Stomach (tissue), 4 donors: ENCODE measurements around the gene ARID1B.

ENCODE experiments used
- EP300 ChIP-seq: sonication (generic); formaldehyde crosslinking; IDR thresholded peaks from one replicate; pipeline ENCODE4 v1.6.1; 2017; ENCODE audit warnings: antibody characterized with exemption
- POLR2A ChIP-seq, 4 donors: fragments of 450-650 bp; IDR thresholded peaks; one replicate each; pipeline ENCODE4 v1.6.1; 2016; ENCODE audit warnings: antibody characterized with exemption in 4 of 4, control low read depth in 2 of 4, mild to moderate bottlenecking in 1 of 4, moderate library complexity in 1 of 4
- POLR2AphosphoS5 ChIP-seq, 3 donors: sonication (generic); formaldehyde crosslinking; IDR thresholded peaks; one replicate each; pipeline ENCODE4 v1.6.1; 2016; ENCODE audit warnings: antibody characterized with exemption in 3 of 3
- TF ChIP-seq, protein P1 (sequence below), 7 experiments: fragments of 450-650 bp in 4 of 7; fragments of 200-600 bp in 3 of 7; sonication (generic) in 3 of 7; IDR thresholded peaks; one replicate each; pipeline ENCODE4 v1.5.1; 2016 to 2019; ENCODE audit warnings: antibody characterized with exemption in 7 of 7, control low read depth in 2 of 7, mild to moderate bottlenecking in 1 of 7

DNA sequence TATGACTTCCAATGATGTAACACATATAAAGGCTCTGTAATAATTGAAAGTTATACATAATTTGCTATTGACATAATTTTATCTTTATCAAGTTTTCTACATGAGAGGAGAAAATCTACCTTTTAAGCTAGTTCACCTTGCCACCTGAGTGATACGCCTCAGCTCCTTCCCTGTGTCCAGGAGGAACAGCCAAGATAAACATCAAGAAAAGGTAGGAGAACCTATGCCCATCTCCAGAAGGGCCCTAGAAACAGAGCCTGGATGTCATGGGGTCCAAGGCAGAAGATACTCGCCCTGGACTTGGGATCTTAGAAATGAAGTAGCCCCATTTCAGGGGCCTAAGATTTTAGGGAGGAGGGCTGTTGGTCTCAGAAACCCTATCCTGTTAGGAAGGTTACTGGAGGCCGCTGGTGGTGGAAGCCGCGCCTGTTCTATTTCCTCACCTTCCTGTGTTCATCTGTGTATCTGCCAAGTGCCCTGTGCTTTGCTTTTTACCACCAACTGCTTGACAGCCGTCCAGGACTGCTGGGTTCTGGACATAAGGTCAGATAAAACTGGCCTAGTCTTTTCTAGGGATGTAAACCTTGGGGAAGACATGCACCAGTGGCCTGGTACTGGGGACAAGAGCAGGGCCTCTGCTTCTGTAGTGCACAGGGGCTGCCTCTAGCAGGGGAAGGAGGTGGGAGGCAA lies 178.5 kb downstream of the ARID1B start:
- TF ChIP-seq POLR2A (IDR thresholded peaks at IDR 0.05) (no peak), EP300 (no peak), POLR2AphosphoS5 (IDR thresholded peaks at IDR 0.05) (no peak)
- TF ChIP-seq, protein P1, sequence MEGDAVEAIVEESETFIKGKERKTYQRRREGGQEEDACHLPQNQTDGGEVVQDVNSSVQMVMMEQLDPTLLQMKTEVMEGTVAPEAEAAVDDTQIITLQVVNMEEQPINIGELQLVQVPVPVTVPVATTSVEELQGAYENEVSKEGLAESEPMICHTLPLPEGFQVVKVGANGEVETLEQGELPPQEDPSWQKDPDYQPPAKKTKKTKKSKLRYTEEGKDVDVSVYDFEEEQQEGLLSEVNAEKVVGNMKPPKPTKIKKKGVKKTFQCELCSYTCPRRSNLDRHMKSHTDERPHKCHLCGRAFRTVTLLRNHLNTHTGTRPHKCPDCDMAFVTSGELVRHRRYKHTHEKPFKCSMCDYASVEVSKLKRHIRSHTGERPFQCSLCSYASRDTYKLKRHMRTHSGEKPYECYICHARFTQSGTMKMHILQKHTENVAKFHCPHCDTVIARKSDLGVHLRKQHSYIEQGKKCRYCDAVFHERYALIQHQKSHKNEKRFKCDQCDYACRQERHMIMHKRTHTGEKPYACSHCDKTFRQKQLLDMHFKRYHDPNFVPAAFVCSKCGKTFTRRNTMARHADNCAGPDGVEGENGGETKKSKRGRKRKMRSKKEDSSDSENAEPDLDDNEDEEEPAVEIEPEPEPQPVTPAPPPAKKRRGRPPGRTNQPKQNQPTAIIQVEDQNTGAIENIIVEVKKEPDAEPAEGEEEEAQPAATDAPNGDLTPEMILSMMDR (IDR thresholded peaks at IDR 0.05), result no peak
